Amygdala (tissue), 56 donors: Measurements from ENCODE around the gene EPHA4.

ENCODE experiments used
- DNase-seq, 56 donors: peaks; one replicate each; lab custom pipeline; 2025; lab: John Stamatoyannopoulos, UW

Gene EPHA4

GRCh38 chr2:221420245-221420644, 151.9 kb downstream of the EPHA4 start:
- DNase-seq: no peak

- no peak for DNase-seq
Measured at GRCh38 chr2:221415789-221416188, 156.3 kb downstream of the EPHA4 start.

GRCh38 chr2:221412978-221413377, 159.1 kb downstream of the EPHA4 start:
- no peak for DNase-seq

- no peak for DNase-seq
Measured at GRCh38 chr2:221410487-221410886, 161.6 kb downstream of the EPHA4 start.

GRCh38 chr2:221407765-221408164, 164.3 kb downstream of the EPHA4 start:
- DNase-seq: no peak

- DNase-seq: no peak
Measured at GRCh38 chr2:221405521-221405920, 166.6 kb downstream of the EPHA4 start.

GRCh38 chr2:221402072-221402471, 170.0 kb downstream of the EPHA4 start:
- DNase-seq: no peak

GRCh38 chr2:221400411-221400810, 171.7 kb downstream of the EPHA4 start:
- no peak for DNase-seq

GRCh38 chr2:221399183-221399582, 172.9 kb downstream of the EPHA4 start:
- DNase-seq: no peak

GRCh38 chr2:221397187-221397586, 174.9 kb downstream of the EPHA4 start:
- DNase-seq: no peak

- no peak for DNase-seq
Measured at GRCh38 chr2:221392228-221392881, 179.7 kb downstream of the EPHA4 start.

GRCh38 chr2:221390878-221391277, 181.2 kb downstream of the EPHA4 start:
- DNase-seq: no peak

GRCh38 chr2:221389904-221390303, 182.2 kb downstream of the EPHA4 start:
- no peak for DNase-seq

GRCh38 chr2:221389421-221389820, 182.7 kb downstream of the EPHA4 start:
- no peak for DNase-seq

- DNase-seq: no peak
Measured at GRCh38 chr2:221388891-221389290, 183.2 kb downstream of the EPHA4 start.

GRCh38 chr2:221385716-221386115, 186.4 kb downstream of the EPHA4 start:
- no peak for DNase-seq

GRCh38 chr2:221381928-221382488, 190.1 kb downstream of the EPHA4 start:
- DNase-seq: no peak

GRCh38 chr2:221380686-221381085, 191.4 kb downstream of the EPHA4 start:
- DNase-seq: no peak

- no peak for DNase-seq
Measured at GRCh38 chr2:221380062-221380461, 192.0 kb downstream of the EPHA4 start.

- DNase-seq: no peak
Measured at GRCh38 chr2:221377597-221377996, 194.5 kb downstream of the EPHA4 start.

GRCh38 chr2:221377066-221377465, 195.0 kb downstream of the EPHA4 start:
- DNase-seq: no peak

- DNase-seq: no peak
Measured at GRCh38 chr2:221374234-221374633, 197.9 kb downstream of the EPHA4 start.

GRCh38 chr2:221372907-221373306, 199.2 kb downstream of the EPHA4 start:
- no peak for DNase-seq
